PFSK-1 (cell line): ENCODE measurements around the gene GDPGP1.

ENCODE experiments used
- FOXP2 ChIP-seq: optimal IDR thresholded peaks from 2 replicates; pipeline ENCODE3; 2011; ENCODE audit warnings: borderline replicate concordance, control low read depth, inconsistent platforms; ENCODE audit not compliant: insufficient read depth; ENCODE audit errors: extremely low read length, extremely low read depth
- POLR2AphosphoS5 ChIP-seq: IDR thresholded peaks from 2 replicates; pipeline ENCODE4 v1.6.1; 2012; ENCODE audit warnings: low read depth, mild to moderate bottlenecking, control low read depth, low read length, moderate library complexity
- TAF1 ChIP-seq: IDR thresholded peaks from 2 replicates; pipeline ENCODE4 v1.6.1; 2012; ENCODE audit warnings: low read length, control low read depth, borderline replicate concordance; ENCODE audit not compliant: insufficient read depth
- TF ChIP-seq, protein P1 (sequence below), 2 experiments: IDR thresholded peaks; 2 replicates each; pipeline versions ENCODE4 v1.6.1 to v1.8.0; 2011 to 2012; ENCODE audit warnings: low read depth in 2 of 2, low read length in 2 of 2, control low read depth in 1 of 2, inconsistent platforms in 1 of 2, mild to moderate bottlenecking in 1 of 2, moderate library complexity in 1 of 2; ENCODE audit not compliant: insufficient read depth in 1 of 2

DNA sequence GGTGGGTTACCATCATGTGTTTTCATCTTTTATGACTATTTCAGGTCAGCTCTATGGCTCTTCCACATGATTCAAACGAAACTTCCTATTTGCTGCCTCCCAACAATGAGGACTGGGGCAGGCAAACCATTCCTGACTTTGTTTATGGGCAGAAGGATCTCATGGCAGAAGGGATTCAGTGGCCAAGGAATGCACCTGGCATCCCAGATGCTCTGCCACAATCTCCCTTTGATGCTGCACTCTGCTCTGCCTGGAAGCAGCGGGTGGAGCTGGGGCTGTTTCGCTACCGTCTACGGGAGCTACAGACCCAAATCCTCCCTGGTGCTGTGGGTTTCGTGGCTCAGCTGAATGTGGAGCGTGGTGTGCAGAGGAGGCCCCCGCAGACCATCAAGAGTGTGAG, 6.8 kb downstream of the GDPGP1 start:
- TF ChIP-seq, protein P1, sequence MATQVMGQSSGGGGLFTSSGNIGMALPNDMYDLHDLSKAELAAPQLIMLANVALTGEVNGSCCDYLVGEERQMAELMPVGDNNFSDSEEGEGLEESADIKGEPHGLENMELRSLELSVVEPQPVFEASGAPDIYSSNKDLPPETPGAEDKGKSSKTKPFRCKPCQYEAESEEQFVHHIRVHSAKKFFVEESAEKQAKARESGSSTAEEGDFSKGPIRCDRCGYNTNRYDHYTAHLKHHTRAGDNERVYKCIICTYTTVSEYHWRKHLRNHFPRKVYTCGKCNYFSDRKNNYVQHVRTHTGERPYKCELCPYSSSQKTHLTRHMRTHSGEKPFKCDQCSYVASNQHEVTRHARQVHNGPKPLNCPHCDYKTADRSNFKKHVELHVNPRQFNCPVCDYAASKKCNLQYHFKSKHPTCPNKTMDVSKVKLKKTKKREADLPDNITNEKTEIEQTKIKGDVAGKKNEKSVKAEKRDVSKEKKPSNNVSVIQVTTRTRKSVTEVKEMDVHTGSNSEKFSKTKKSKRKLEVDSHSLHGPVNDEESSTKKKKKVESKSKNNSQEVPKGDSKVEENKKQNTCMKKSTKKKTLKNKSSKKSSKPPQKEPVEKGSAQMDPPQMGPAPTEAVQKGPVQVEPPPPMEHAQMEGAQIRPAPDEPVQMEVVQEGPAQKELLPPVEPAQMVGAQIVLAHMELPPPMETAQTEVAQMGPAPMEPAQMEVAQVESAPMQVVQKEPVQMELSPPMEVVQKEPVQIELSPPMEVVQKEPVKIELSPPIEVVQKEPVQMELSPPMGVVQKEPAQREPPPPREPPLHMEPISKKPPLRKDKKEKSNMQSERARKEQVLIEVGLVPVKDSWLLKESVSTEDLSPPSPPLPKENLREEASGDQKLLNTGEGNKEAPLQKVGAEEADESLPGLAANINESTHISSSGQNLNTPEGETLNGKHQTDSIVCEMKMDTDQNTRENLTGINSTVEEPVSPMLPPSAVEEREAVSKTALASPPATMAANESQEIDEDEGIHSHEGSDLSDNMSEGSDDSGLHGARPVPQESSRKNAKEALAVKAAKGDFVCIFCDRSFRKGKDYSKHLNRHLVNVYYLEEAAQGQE (IDR thresholded peaks at IDR 0.05; ENCODE audit: insufficient read depth in 1 of 2, low read depth in 2 of 2, low read length in 2 of 2) = no peak
- no peak for TF ChIP-seq POLR2AphosphoS5
- no peak for TF ChIP-seq TAF1
- no peak for TF ChIP-seq FOXP2
